Superior temporal gyrus (tissue), 1 donor: ENCODE results near the gene OR4B1.

ENCODE experiments used
- DNase-seq: peaks from one replicate; pipeline ENCODE4 v3.0.0-alpha.2; 2016; ENCODE audit errors: extremely low spot score

Gene OR4B1

DNA sequence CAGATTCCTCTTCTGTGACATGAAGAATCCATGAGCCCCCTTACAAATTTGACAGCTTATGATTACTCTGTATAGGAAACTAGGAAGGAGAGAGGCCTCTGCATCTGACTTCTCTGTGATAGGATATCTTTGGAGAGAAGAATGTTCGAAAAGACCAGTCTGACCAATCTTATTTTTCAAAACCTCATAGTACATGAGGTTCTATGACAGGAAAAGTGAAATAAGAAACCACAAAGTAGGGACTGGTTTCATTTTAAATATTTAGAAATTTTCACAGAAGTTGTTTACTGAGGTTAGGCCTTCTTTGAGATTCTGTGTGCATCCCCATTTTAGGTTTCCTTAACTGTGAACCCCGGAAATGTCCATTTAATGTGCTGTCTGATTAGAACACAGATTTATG lies 45.0 kb downstream of the OR4B1 start:
- no peak for DNase-seq

DNA sequence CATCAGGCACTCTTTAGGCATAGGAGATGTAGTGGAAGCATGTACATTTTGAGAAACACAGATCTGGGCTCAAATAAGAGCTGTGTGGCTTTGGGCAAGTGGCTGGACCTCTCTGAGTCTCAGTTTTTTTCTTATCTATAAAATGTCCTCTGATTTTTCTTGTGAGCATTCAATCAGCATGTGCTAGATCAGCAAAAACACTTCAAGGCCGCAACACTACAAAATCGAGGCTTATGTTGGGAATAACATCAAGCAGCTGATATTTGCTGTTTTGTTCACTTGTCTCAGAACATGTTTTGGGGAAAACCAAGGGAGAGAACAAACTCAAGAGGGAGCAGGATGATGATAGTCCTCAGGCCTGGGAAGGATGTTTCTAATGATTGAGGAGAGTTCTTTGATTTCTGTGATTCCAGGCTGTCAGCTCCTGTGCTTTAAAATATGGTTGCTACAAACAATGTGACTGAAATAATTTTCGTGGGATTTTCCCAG lies 46.9 kb downstream of the OR4B1 start, which contains the start of gene OR4X1:
Gene OR4X1, plus strand, starts transcription at position 439 of the 489 bp plus-strand sequence. Its CDS starts 0 bp downstream, at position 439.
- DNase-seq, result no peak
